ENCODE measurements around the gene BANP.
"Not testable (repeated sequence)": the region's sequence is repeated elsewhere in the genome, so short reads cannot be mapped to it uniquely, and the experiment has no call there.

The BANP gene

DNA sequence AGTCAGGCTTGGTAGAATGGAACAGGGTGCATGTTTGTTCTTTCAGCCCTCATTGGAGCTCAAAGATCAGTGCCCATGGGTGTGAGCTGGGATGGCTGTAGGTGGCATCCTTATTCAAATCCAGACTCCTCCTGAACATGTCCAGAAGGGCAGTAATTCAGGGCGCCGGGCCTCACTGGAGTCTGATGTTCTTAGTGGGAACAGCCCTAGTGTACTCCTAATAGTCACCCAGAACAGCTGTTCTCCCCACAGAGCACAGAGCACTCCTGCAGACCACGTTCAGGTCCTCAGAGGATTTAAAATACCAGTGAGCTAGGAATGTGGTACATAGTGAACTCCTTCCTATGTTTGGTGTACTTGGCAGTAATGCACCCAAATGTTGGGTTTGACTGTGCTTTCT lies 96.2 kb downstream of the BANP start:
- no peak for DNase-seq (ENCODE audit: low read depth in 2 of 2)

DNA sequence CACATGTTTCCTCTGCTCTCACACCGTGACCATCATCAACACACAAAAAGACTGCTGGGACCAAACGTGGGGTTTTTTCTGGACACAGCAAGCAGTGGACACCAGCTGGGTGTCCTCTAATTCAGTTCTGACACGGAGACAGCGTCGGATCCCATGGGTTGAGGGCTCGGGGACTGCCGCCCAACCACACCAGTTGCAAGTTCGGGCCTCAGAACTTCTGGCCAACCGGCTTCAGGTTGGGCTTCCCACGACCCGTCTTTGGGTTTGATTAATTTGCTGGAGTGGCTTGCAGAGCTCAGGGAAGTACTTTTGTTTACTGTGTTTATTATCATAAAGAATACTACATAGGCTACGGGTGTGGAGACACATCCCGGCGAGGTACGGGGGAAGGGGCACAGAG lies 97.8 kb downstream of the BANP start:
- no peak for DNase-seq (ENCODE audit: low read depth in 2 of 2)

DNA sequence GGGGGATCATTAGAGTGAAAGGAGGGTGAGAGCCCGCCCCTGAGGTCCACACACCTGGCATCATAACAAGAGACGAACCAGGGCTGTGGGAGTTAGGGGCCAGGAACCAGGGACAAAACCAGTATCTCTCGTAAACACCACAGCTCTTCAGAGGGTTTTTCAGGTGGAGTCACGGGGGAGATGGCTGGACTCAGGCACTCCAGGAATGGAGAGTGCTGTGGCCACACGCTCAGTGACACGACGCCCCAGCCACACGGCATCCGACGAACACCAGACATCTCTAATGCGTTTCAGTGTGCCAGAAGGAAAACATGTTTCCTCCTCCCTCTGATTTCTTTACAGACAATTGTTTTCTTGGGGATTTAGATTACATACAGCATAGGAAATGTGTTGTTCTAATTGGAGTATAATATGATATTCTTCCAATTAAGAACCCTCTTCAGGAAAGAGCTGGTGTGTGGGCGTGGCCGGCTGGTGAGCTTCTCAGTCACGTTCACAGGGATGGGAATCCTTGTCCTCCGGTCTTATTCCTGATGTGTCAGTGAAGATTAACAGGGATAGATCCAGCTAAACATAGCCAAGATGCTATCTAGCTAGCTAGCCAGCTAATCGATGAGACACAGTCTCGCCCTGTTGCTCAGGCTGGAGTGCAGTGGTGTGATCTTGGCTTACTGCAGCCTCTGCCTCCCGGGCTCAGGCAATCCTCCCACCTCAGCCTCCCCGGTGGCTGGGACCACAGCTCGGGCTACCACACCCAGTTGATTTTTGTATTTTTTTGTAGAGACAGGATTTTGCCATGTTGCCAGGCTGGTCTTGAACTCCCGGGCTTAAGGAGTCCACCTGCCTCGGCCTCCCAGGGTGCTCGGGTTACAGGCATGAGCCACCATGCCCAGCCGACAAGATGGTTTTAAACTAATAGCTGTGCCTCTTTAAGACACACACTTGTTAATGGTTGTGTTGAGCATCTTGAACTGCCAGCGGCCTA lies 98.6 kb downstream of the BANP start:
- DNase-seq (ENCODE audit: low read depth in 2 of 2): no peak

DNA sequence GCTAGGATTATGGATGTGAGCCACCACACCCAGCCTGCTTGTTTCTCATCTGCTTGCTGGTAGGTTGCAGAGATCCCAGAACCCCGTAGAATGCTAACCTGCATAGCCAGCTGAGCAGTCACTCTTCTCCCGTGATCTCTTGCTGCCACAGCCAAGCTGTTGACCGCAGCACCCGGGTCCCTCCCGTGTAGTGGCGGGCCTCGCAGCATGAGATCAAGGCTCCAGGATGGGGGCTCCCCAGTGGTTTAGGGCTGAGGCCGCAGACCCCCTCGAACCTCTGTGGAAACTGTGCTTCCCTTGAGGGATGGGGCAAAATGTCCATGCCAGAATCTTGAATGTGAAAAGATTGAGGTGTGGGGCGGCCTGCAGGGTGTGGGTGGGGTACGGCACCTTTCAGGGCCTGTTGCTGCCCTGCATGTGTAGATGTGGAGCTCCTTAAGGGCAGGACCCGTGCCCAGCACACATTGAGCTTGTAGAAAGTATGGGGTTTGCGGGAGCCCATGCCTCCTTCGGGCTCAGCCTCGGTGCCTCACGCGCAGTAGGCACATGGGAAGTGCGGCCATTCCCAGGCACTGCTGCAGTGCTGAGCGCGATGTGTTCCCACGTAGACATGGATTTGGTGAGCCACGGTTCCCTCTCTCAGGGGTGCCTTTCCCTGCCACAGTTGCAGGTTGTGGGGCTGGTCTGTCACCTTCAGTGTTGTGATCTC lies 99.9 kb downstream of the BANP start:
- DNase-seq (ENCODE audit: low read depth in 2 of 2): no peak

DNA sequence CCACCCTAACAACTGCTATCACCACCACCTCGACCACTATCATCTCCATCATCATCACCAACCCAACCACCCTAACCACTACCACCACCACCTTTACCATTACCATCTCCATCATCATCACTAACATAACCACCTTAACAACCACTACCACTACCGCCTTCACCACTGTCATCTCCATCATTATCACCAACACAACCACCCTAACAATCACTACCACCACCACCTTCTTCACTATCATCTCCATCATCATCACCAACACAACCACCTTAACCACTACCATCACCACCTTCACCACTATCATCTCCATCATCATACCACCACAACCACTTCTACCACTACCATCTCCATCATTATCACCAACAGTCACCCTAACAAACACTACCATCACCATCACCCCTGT lies 101.4 kb downstream of the BANP start:
- DNase-seq (ENCODE audit: low read depth in 2 of 2): no peak

DNA sequence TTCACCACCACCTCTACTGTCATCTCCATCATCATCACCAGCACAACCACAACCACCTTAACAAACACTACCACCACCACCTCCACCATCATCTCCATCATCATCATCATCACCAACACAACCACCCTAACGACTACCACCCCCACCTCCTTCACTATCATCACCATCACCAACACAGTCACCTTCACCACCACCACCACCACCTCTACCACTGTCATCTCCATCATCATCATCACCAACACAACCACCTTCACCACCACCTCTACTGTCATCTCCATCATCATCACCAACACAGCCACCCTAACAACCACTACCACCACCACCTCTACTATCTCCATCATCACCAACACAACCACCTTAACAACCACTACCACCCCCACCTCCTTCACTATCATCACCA lies 102.2 kb downstream of the BANP start:
- DNase-seq (ENCODE audit: low read depth in 2 of 2): not testable (repeated sequence)

DNA sequence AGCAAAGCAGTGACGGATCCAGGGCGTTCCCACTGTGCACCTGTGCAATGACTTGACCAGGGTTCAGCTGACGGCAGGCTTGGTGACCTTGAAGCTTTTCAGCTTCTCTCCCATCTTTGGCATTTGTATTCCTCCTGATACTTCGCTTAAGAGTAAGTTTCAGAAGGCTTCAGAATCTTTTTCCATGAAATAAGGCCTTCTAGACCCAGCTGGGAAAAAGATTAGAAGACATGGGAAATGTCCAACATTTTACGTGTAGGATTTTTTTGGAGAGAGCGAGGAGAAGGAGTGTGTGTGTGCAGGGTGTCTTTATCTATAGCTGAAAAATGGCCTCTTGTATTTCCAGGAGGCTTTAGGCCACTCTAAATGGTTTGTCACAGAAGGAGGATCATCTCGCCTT lies 104.1 kb downstream of the BANP start:
- DNase-seq (ENCODE audit: low read depth in 2 of 2): no peak

DNA sequence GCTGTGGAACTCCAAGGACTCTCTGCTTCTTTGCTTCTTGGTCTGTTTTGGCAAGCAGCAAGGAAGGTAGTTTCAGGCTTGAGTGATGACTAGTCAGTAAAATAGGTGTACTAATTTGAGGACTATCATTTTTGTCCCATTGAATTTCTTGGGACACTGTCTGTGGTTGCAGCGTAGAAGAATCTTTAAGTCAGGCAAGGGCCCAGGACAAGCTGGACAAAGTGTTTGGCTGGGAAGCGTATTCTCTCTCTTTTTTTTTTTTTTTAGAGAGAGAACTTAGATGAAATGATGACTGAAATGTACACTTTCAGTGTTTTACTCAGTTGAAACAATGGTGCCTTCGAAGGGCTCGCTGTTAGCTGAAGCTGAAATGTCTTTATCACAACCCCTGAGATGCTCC lies 105.0 kb downstream of the BANP start:
- no peak for DNase-seq (ENCODE audit: low read depth in 2 of 2)

DNA sequence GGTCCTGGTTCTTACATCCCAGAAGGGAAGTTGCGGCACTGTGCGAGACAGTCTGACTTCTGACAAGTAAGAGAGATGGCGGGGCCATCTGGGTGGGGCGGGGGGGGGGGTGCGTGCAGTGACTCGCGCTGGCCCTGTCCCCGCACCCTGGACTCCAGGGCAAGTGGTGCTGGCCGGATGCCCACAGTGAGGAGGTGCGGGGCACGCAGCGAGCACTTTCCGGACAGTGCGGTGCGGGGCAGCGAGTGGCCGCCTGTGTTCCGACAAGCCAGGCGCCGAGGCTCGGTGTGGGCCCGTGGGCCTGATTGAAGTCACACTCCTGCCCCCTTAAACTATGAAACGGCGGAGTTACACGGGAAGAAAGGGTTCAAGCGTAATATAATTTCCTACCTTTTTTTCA lies 106.4 kb downstream of the BANP start:
- no peak for DNase-seq (ENCODE audit: low read depth in 2 of 2)

DNA sequence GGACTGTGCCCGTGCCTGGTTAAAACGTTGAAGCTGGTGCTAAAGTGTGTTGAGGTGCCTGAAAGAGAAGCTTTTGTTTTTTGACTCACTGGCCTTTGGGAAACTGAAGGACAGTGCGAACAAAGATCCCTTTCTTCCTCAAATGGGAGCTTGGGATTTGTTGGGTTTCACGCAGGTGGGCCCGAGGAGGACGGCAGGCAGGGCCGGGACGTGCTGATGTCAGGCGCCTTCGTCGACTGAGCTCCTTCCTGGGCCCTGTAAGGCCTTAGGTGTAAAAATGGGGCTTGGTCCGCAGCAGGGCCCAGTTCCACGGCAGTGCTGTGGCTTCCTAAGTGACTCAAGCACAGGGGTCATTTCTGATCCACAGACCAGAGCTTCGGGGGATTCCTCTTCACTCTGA lies 106.9 kb downstream of the BANP start:
- no peak for DNase-seq (ENCODE audit: low read depth in 2 of 2)

DNA sequence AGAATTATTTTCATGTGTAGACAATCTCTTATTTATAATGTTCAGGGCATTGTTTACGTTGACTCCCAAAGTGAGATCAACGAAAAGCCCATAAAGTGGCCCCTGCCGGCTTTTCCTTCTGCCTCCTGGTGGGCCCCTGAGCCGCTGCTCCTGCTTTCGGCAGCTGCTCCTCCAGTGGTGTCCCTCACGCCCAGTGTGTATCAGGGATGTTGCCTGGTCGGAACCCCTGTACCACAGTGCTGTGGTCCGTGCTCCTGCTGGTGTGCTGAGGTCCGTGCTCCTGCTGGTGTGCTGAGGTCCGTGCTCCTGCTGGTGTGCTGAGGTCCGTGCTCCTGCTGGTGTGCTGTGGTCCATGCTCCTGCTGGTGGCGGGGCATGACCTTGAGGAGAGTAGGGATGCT lies 107.6 kb downstream of the BANP start:
- DNase-seq (ENCODE audit: low read depth in 2 of 2): no peak

DNA sequence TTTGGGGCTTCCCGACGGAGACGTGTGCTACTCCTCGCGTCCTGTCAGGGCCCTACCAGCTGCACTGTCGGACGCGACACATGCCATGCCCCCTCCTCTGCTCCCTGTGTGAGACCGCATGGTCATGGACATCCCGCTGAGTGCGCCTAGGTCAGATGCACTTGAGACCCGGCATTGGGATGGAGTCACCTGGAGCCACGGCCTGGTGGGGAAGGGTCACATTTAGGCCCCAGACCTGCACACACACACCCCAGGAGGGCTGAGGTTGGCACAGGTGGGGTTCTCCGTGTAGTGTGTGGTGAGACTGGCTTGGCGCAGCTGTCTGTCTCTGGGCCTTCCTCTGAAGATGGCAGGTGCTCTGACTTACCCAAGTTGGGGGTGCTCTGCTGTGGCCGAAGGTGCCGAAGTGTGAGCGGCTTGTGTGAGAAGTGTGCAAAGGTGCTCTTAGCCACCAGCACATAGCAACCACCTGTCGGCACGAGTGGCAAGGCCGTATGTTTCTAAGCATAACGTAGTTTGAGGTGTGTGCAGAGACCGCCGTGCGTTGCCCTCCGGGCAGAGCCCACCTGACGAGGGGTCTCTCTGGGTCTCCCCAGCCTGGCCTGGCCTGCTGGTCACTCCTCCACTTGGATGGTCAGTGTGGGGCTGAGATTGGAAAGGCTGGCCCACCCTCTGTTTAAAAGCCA lies 108.6 kb downstream of the BANP start:
- no peak for DNase-seq (ENCODE audit: low read depth in 2 of 2)

DNA sequence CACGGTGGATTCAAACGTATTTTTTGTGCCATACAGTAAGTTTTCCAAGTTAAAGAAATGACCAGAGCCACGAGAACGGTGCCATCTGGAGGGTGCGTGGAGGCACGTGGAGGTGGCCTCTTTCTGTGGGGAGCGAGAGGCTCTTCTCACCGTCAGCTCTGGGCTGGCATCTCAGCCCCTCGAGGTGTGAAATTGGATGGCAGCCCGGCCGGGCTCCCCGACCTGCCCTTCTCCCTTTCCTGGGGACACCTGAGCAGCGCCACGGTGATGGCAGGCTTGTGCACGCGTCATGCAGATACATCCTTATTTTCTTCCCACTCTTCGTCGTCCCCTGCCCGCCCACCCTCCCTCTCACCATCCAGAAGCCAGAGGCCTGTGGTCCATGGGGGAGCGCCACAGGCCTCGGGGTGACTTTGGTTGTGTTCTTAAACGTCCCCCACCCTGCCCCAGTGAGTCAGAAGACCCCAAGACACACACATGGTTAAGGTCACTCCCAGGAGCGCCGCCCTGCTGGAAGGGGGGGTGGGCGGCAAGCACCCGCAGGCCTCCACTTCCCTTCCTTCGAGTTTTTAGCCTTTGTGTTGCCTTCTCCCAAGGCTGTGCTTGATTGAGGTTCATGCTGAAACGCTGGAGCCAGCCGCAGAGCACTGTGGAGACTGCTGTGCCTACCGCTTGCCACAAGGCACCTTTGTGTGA lies 109.4 kb downstream of the BANP start:
- no peak for DNase-seq (ENCODE audit: low read depth in 2 of 2)

DNA sequence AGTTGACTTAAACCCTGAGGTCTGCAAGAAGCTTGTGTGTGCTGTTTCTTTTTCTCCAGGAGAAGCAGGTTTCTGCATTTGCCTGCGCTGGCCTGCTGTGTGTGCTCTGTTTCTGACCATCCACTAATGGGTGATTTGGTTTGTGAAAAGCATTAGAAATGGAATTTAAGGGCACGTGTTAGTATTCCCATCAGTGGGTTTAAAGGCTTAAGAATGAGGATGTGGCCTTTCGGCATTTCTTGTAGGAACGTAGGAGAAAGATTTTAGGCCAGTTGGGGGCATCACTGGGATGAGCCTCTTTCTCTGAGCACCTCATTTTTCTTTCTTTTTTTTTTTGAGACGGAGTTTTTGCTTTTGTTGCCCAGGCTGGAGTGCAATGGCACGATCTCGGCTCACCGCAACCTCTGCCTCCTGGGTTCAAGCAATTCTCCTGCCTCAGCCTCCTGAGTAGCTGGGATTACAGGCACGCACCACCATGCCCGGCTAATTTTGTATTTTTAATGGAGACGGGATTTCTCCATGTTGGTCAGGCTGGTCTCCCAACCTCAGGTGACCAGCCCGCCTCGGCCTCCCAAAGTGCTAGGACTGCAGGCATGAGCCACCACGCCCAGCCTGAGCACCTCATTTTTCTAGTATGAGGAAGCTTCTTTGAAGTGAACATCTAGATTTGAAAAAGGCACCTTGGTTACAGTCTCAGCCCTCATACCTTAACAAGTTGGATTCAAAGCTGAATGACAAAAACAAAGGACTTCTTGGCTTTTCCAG lies 110.3 kb downstream of the BANP start:
- DNase-seq (ENCODE audit: low read depth in 2 of 2): no peak

DNA sequence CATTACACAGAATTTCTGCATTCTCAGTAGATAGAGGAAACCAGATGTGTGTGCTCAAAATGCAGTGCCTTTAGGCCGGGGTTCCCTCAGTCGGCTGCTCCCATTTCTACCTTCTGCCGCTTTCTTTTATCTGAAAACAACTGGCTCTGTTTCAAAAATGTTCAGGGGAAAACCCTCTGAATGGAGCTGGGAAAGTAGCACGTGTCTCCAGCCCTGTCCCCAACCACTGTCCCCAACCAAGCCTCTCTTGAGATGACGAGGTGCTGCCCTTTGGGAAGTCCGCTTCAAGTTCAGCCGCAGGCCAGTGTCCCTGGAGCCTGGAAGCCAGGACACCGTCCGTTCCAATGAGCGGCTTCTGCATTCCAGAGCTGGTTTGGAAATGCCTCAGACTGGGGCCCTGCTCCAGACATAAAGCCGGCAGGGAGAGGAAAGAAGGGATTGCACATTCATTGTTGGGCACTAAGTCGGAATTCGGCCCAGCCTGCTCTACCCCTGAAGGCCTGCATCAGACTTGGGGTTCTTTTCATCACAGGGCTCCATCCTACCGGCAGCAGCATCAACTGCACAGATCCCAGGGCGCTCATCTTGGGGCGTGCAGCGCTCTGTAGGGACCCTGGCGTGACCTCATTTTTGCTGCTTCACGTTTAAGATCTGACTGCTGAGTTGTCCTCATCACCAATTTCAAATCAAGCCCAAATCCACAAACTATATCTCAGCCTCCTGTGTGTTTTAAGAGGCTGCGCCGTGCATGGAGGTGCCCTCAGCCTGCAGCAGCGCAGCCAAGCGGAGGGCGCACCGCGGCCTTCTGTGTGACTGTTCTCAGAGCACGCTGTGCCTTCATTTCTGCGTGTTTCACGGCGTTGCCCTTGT lies 111.3 kb downstream of the BANP start:
- DNase-seq (ENCODE audit: low read depth in 2 of 2): no peak

DNA sequence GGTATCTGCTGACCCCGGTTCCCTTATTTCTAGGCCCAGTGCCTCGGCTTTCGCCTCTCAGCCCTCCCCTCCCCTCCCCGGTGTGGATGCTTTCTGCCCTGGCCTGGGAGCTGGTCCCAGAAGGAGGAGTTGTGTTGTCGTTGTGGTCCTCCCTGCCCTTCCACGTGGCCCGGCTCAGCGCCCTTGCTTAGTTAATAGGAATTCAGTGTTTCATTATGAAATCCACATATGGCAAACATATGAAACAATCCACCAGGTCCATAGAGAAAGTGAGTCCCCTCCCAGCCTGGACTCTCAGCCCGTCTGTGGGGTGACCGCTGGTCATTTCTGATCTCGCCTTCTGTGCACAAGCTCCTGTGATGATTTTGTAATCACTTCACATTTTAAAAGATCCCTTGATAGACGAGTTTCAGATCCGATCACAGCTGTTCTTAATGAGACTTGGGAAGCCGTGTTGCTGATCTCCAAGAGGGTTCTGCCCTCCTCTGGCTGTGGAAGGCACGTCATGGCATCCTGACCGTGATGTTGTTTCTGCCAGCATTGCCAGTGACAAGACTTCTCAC lies 112.1 kb downstream of the BANP start:
- DNase-seq (ENCODE audit: low read depth in 2 of 2): no peak

DNA sequence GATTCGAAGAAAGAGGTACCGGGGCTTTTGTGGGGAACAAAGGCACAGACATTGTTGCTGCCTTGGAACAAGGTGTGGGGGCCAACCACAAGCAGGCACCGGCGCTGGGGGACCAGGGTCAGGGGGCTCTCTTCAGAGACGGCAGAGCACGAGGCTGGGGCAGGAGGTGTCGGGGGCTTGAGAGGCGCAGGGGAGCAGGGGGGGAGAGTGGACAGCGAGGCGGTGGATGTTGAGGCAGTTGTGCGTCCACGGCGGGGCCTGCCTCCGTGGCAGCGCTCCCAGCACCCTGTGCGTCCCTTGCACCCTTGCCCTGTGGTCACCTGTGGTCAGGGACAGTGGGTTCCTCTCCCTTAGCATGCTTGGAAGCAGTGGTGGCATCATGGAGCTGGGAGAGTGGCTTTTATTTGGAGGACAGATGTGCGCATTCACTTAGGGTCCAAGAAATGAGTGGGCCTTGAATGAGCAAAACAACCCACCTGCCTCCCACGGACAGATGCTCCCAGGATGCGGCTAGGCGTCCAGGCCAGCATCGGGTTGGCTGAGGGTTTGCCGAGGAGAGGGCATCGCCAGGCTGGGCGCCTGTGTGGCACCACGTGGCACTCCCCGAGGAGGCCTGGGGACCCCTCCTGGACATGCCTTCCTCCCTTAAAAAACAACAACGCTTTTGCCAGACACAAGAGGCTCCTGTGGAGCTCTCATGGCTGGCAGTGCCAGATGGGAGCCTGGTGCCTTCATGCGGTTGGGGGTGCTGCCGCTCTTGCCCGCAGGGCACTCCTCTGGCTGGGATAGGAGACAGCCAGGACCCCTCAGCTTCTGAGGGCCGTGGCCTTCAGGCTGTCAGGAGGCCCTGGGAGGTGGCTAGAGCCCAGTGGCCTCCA lies 113.0 kb downstream of the BANP start:
- no peak for DNase-seq (ENCODE audit: low read depth in 2 of 2)

DNA sequence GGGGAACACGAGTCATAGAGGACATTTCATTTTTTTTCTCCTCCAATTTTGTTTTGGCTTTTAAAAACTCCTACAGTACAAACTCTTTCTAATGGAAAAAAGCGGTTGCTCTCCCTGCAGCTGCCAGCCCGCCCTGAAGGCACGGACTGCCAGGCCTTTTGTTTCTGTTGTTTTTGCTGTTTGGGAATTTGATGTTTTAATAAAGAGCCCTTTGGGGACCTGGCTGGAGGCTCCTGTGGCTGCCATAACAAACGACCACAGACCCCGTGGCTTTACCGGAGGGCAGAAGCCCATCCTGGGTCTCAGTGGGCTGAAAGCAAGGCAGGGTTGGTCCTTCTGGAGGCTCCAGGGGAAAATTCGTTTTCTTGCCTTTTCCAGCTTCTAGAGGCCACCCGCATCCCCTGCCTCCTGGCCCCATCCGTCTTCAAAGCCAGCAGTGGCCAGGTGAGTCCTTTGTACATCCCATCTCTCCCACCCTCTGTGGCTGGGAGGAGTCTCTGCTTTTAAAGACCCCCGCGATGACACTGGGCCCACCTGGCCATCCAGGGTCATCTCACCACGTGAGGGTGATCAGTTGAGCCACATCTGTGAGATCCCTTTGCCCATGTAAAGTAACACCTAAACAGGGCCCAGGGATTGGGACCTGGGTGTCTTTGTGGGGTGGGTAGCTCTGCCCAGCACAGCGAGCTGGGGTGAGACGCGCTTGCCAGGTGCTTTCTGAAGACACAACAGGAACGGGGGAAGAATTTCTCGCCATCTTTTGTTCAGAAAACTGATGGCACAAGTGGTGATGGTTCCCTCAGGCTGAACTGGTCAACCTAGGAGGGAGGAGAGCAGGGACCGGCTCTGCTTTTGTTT lies 113.9 kb downstream of the BANP start:
- no peak for DNase-seq (ENCODE audit: low read depth in 2 of 2)

Measured in stimulated activated CD8-positive, alpha-beta memory T cell treated with anti-CD3 and anti-CD28 coated beads, Interleukin-7, amount 100 ng/mL, for 1 hour (primary cell).